Measurements from ENCODE around the gene GAPVD1.
"Not testable (repeated sequence)": the region's sequence is repeated elsewhere in the genome, so short reads cannot be mapped to it uniquely, and the experiment has no call there.

- not testable (repeated sequence) for TF ChIP-seq EP300 (IDR thresholded peaks at IDR 0.05; ENCODE audit: borderline replicate concordance in 1 of 2, control insufficient read depth in 1 of 2, low read depth in 2 of 2, low read length in 2 of 2); CTCF (IDR thresholded peaks at IDR 0.05 in 2 of 3, conservative IDR thresholded peaks at IDR 0.05 in 1 of 3; ENCODE audit: control insufficient read depth in 2 of 3, extremely low read depth in 1 of 3, insufficient read depth in 1 of 3, low read depth in 3 of 3, low read length in 3 of 3); POLR2AphosphoS2 (IDR thresholded peaks at IDR 0.05; ENCODE audit: low read depth, low read length); SMAD1 (IDR thresholded peaks at IDR 0.05; ENCODE audit: low read depth, partially characterized antibody); POLR2A (IDR thresholded peaks at IDR 0.05; ENCODE audit: low read depth, low read length); SMC3 (IDR thresholded peaks at IDR 0.05; ENCODE audit: borderline replicate concordance, low read length)
Measured at GRCh38 chr9:125236520-125237159, 25.0 kb upstream of the GAPVD1 start.

Measured in GM12878 (cell line).